MM.1S (cell line): Measurements from ENCODE around the gene TNP2.

Source experiments
- DNase-seq: peaks from one replicate; pipeline ENCODE4 v3.0.0-alpha.2; 2015
- H2AFZ ChIP-seq: fragments of 300-600 bp; sonication (generic); 2 replicates; pipeline ENCODE4 v1.6.0; 2016; ENCODE audit warnings: antibody characterized with exemption, low read length
- H3F3A ChIP-seq: fragments of 300-600 bp; sonication (generic); 2 replicates; pipeline ENCODE4 v1.6.1; 2016; ENCODE audit warnings: mild to moderate bottlenecking, antibody characterized with exemption, low read length, moderate library complexity, mixed read lengths; ENCODE audit not compliant: insufficient read depth
- H3K27ac ChIP-seq: fragments of 300-600 bp; sonication (generic); 2 replicates; pipeline ENCODE4 v1.5.1; 2016; ENCODE audit warnings: mild to moderate bottlenecking, low read length
- H3K27me3 ChIP-seq: fragments of 300-600 bp; sonication (generic); replicated peaks from 2 replicates; pipeline ENCODE4 v1.6.0; 2016; ENCODE audit warnings: low read length; ENCODE audit not compliant: insufficient read depth
- H3K36me3 ChIP-seq: fragments of 300-600 bp; sonication (generic); replicated peaks from 2 replicates; pipeline ENCODE4 v1.6.1; 2016; ENCODE audit warnings: mild to moderate bottlenecking, low read length, mixed read lengths; ENCODE audit not compliant: insufficient read depth
- H3K4me1 ChIP-seq: fragments of 300-600 bp; sonication (generic); 2 replicates; pipeline ENCODE4 v1.6.1; 2016; ENCODE audit warnings: low read length, mixed read lengths
- H3K4me2 ChIP-seq: fragments of 300-600 bp; sonication (generic); 2 replicates; pipeline ENCODE4 v1.6.0; 2016; ENCODE audit warnings: low read depth, low read length
- H3K4me3 ChIP-seq: fragments of 300-600 bp; sonication (generic); 2 replicates; pipeline ENCODE4 v1.5.1; 2016; ENCODE audit warnings: low read length, mixed read lengths
- H3K79me2 ChIP-seq: fragments of 300-600 bp; sonication (generic); 2 replicates; pipeline ENCODE4 v1.6.1; 2016; ENCODE audit warnings: mixed run types, low read length, mixed read lengths
- H3K9ac ChIP-seq: fragments of 300-600 bp; sonication (generic); 2 replicates; pipeline ENCODE4 v1.6.1; 2016; ENCODE audit warnings: low read length, mixed read lengths
- H3K9me2 ChIP-seq: fragments of 300-600 bp; sonication (generic); replicated peaks from 2 replicates; pipeline ENCODE4 v1.6.1; 2016; ENCODE audit warnings: mild to moderate bottlenecking, low read length, mixed read lengths; ENCODE audit not compliant: insufficient read depth
- H3K9me3 ChIP-seq: fragments of 300-600 bp; sonication (generic); replicated peaks from 2 replicates; pipeline ENCODE4 v1.6.1; 2016; ENCODE audit warnings: mild to moderate bottlenecking, low read length, mixed read lengths; ENCODE audit not compliant: insufficient read depth
- H4K20me1 ChIP-seq: fragments of 300-600 bp; sonication (generic); 2 replicates; pipeline ENCODE4 v1.6.1; 2016; ENCODE audit warnings: mild to moderate bottlenecking, low read length, moderate library complexity, mixed read lengths; ENCODE audit not compliant: insufficient read depth
- EZH2 ChIP-seq: fragments of 300-600 bp; sonication (generic); optimal IDR thresholded peaks from 2 replicates; pipeline ENCODE3; 2017; ENCODE audit warnings: low read depth, mild to moderate bottlenecking, antibody characterized with exemption, low read length, mixed read lengths
- EZH2phosphoT487 ChIP-seq: fragments of 300-600 bp; sonication (generic); IDR thresholded peaks from 2 replicates; pipeline ENCODE4 v1.6.1; 2018; ENCODE audit warnings: antibody characterized with exemption, low read length
- TF ChIP-seq, protein P1 (sequence below): fragments of 300-600 bp; sonication (generic); IDR thresholded peaks from 2 replicates; pipeline ENCODE4 v1.5.1; 2016; ENCODE audit warnings: antibody characterized with exemption, low read length, mixed read lengths

TNP2 gene

GRCh38 chr16:11295672-11296071, 26.5 kb upstream of the TNP2 start:
- Histone ChIP-seq H2AFZ (no peak overlapping the region), H3K27ac (no peak overlapping the region), H3K9ac (no peak overlapping the region), H3K9me2 (no peaks in the 10 kb centered on the region), H3K4me1 (peaks cover 13% of the 10 kb centered on the region), H3F3A (peaks cover 4% of the 10 kb centered on the region; the same call in 1 of the 2 replicates), H4K20me1 (no peaks in the 10 kb centered on the region), H3K36me3 (no peaks in the 10 kb centered on the region), H3K9me3 (no peaks in the 10 kb centered on the region), H3K27me3 (peaks cover 45% of the 10 kb centered on the region), H3K4me3 (no peak overlapping the region), H3K79me2 (no peaks in the 10 kb centered on the region), H3K4me2 (no peak overlapping the region)
- DNase-seq: no peak
- TF ChIP-seq EZH2 (no peak), EZH2phosphoT487 (no peak)
- TF ChIP-seq, protein P1, sequence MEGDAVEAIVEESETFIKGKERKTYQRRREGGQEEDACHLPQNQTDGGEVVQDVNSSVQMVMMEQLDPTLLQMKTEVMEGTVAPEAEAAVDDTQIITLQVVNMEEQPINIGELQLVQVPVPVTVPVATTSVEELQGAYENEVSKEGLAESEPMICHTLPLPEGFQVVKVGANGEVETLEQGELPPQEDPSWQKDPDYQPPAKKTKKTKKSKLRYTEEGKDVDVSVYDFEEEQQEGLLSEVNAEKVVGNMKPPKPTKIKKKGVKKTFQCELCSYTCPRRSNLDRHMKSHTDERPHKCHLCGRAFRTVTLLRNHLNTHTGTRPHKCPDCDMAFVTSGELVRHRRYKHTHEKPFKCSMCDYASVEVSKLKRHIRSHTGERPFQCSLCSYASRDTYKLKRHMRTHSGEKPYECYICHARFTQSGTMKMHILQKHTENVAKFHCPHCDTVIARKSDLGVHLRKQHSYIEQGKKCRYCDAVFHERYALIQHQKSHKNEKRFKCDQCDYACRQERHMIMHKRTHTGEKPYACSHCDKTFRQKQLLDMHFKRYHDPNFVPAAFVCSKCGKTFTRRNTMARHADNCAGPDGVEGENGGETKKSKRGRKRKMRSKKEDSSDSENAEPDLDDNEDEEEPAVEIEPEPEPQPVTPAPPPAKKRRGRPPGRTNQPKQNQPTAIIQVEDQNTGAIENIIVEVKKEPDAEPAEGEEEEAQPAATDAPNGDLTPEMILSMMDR: no peak

GRCh38 chr16:11292076-11292748, 23.1 kb upstream of the TNP2 start:
- Histone ChIP-seq H3K27ac (no peak overlapping the region), H3K9me3 (no peaks in the 10 kb centered on the region), H3K9ac (no peak overlapping the region), H3K4me3 (no peak overlapping the region), H2AFZ (no peak overlapping the region), H3K79me2 (no peaks in the 10 kb centered on the region), H3K4me1 (peaks cover 6% of the 10 kb centered on the region), H3F3A (no peaks in the 10 kb centered on the region), H3K9me2 (no peaks in the 10 kb centered on the region), H3K36me3 (no peaks in the 10 kb centered on the region), H3K27me3 (peaks cover 49% of the 10 kb centered on the region), H4K20me1 (no peaks in the 10 kb centered on the region), H3K4me2 (no peak overlapping the region)
- DNase-seq: no peak
- TF ChIP-seq EZH2phosphoT487 (no peak), EZH2 (no peak)
- TF ChIP-seq, protein P1: no peak

- TF ChIP-seq, protein P1: no peak
- TF ChIP-seq EZH2phosphoT487 (no peak), EZH2 (no peak)
- H2AFZ ChIP-seq: no peak overlapping the region
- no peaks in the 10 kb centered on the region for H3K36me3 ChIP-seq
- peaks cover 42% of the 10 kb centered on the region for H3K27me3 ChIP-seq
- no peaks in the 10 kb centered on the region for H3K9me2 ChIP-seq
- no peak overlapping the region for H3K9ac ChIP-seq
- no peaks in the 10 kb centered on the region for H3K4me1 ChIP-seq
- DNase-seq: no peak
- no peaks in the 10 kb centered on the region for H3K79me2 ChIP-seq
- no peaks in the 10 kb centered on the region for H3K9me3 ChIP-seq
- H3K4me3 ChIP-seq: no peak overlapping the region
- no peaks in the 10 kb centered on the region for H4K20me1 ChIP-seq
- no peaks in the 10 kb centered on the region for H3F3A ChIP-seq
- no peak overlapping the region for H3K4me2 ChIP-seq
- no peak overlapping the region for H3K27ac ChIP-seq
Observed at GRCh38 chr16:11291091-11291703, 22.1 kb upstream of the TNP2 start.
